RWPE1 (cell line): ENCODE data around the gene RFESD.

ENCODE experiments used
- CTCF ChIA-PET: fragments of 350-600 bp; sonication (Branson Sonifier 250); formaldehyde crosslinking; extraction: SDS; loops from one replicate; lab custom pipeline; 2021; lab: Yijun Ruan, JAX
- POLR2A ChIA-PET: fragments of 400-600 bp; formaldehyde crosslinking; extraction: SDS; loops from one replicate; lab custom pipeline; 2020; ENCODE audit warnings: antibody characterized with exemption; ENCODE audit not compliant: low non-redundant PET; lab: Yijun Ruan, JAX
- DNase-seq: peaks from one replicate; pipeline ENCODE4 v3.0.0; 2012; ENCODE audit warnings: low spot score
- H3K27ac ChIP-seq: fragments of 450-650 bp; 2 replicates; pipeline ENCODE4 v1.5.1; 2017
- CTCF ChIP-seq: fragments of 450-650 bp; conservative IDR thresholded peaks from 2 replicates; pipeline ENCODE4 v1.5.1; 2017; ENCODE audit warnings: low read depth, mild to moderate bottlenecking

Gene RFESD

DNA sequence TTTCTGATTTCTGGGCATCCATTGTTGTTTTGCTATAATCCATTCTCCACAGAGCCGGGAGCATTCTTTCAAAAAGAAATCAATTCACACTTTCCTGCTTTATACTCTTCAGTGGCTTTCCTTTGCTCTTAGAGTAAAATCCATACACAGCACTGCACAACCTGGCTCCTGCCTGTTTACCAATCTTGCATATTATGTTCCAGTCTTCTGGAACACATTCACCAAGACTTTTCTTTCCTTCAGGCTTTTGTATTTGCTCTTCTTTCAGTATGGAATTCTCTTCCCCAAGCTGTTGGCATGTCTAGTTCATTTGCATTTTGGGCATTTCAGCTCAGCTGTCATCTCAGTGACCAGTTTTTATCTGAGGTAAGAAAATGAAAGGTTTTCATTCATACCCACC is 6.3 kb downstream of the RFESD start:
- no peak overlapping the region for H3K27ac ChIP-seq
- CTCF ChIA-PET = interaction anchor here (2.4 kb wide), 1 partner anchor 11 kb away, joined by 10 read pairs; no protein-coding TSS in a partner anchor
- no peak for DNase-seq
- no peak for TF ChIP-seq CTCF
- POLR2A ChIA-PET = no interaction called here

- CTCF ChIA-PET = interaction anchor here (2.4 kb wide), 1 partner anchor 10 kb away, joined by 10 read pairs; no protein-coding TSS in a partner anchor
- DNase-seq = no peak
- no peak for TF ChIP-seq CTCF
- H3K27ac ChIP-seq = no peak overlapping the region
- POLR2A ChIA-PET = no interaction called here
Observed at GRCh38 chr5:95654196-95654595, 7.6 kb downstream of the RFESD start.

- H3K27ac ChIP-seq = no peak overlapping the region
- DNase-seq = no peak
- TF ChIP-seq CTCF = no peak
- ChIA-PET POLR2A (no interaction called here), CTCF (interaction anchor here (0.5 to 1.4 kb wide), 2 partner anchors 9 to 83 kb away, joined by 3 to 4 read pairs; no protein-coding TSS in a partner anchor)
Observed at GRCh38 chr5:95655575-95655974, 9.0 kb downstream of the RFESD start.

GRCh38 chr5:95660060-95660459 is 13.5 kb downstream of the RFESD start:
- ChIA-PET POLR2A (no interaction called here), CTCF (interaction anchor here (0.5 to 1.0 kb wide), 2 partner anchors 32 to 121 kb away, joined by 3 to 5 read pairs; no protein-coding TSS in a partner anchor)

GRCh38 chr5:95662946-95663345 is 16.4 kb downstream of the RFESD start:
- DNase-seq = no peak
- ChIA-PET CTCF (interaction anchor here (0.6 to 1.8 kb wide), 5 partner anchors 10 to 561 kb away, joined by 3 to 10 read pairs (median 7); no protein-coding TSS in a partner anchor), POLR2A (no interaction called here)
- H3K27ac ChIP-seq = no peak overlapping the region
- no peak for TF ChIP-seq CTCF

More at GRCh38 chr5:95660060-95660459, 13.5 kb downstream of the RFESD start:
- H3K27ac ChIP-seq = no peak overlapping the region
- TF ChIP-seq CTCF = no peak
- DNase-seq = no peak

- ChIA-PET POLR2A (no interaction called here), CTCF (interaction anchor here (0.6 to 1.8 kb wide), 28 partner anchors 9 to 940 kb away, joined by 3 to 13 read pairs (median 5); partner anchors contain the start of genes RFESD and RHOBTB3)
- peak; percentile 89 for TF ChIP-seq CTCF
- DNase-seq = peak; percentile 26
- H3K27ac ChIP-seq = no peak overlapping the region
Observed at GRCh38 chr5:95664204-95664786, 17.7 kb downstream of the RFESD start.
